ENCODE measurements around the gene RAB29. TPM values are rescaled to one million over a fixed set of nuclear protein-coding genes. Genes with fewer than 3 reads are reported as not detected.

RAB29 gene
- total and polyA plus RNA-seq, 2 donors (not counting 3 experiments of a cell fraction or from before 2014, with no cell fraction given), result 18.1 to 18.8 TPM

DNA sequence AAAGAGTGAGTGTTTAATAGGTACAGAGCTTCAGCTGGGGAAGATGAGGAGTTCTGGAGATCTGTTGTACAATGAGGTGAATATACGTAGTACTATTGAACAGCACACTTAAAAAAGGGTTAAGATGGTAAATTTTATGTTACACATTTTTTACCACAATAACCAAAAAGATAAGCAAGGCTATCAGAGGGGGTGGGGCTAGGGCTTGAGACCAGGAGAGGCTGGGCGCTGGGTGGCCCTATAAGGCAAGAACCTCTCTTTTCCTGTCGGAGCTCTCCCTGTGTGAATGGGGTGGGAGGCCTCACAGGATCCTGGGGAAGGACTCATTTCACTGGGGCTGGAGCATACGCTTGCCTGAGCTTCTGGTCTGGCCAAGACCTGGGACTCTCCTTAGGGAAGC is 28.7 kb upstream of the RAB29 start:
- Histone ChIP-seq H4K20me1 (replicated peaks; ENCODE audit: control insufficient read depth, extremely low read depth, insufficient read depth, low read length) (no peaks in the 10 kb centered on the region), H3K9ac (replicated peaks; ENCODE audit: extremely low read depth, insufficient read depth, low read length) (no peak overlapping the region), H3K27me3 (ENCODE audit: control insufficient read depth in 2 of 2, insufficient read depth in 2 of 2, low read length in 2 of 2) (no peaks in the 10 kb centered on the region), H2AFZ (ENCODE audit: low read depth, low read length) (no peak overlapping the region), H3K27ac (ENCODE audit: insufficient read depth, low read depth, low read length) (no peak overlapping the region), H3K36me3 (ENCODE audit: control insufficient read depth in 2 of 2, extremely low read depth in 1 of 2, insufficient read depth in 2 of 2, low read length in 2 of 2) (peaks cover 0 to 16% of the 10 kb centered on the region in 2 experiments), H3K4me1 (ENCODE audit: control insufficient read depth, extremely low read depth, insufficient read depth, low read length) (no peaks in the 10 kb centered on the region), H3K9me1 (replicated peaks; ENCODE audit: control insufficient read depth, extremely low read depth, insufficient read depth, low read length) (no peaks in the 10 kb centered on the region), H3K79me2 (ENCODE audit: control insufficient read depth, insufficient read depth, low read length) (no peaks in the 10 kb centered on the region), H3K9me3 (replicated peaks; ENCODE audit: control insufficient read depth, insufficient read depth, low read length) (no peaks in the 10 kb centered on the region), H3K4me3 (replicated peaks in 1 of 3; ENCODE audit: insufficient read depth in 1 of 3, low read depth in 1 of 3, low read length in 3 of 3) (no peak overlapping the region), H3K4me2 (ENCODE audit: insufficient read depth, low read length) (no peak overlapping the region)
- DNase-seq (ENCODE audit: low read depth, low spot score), result no peak
- POLR2A ChIA-PET, result no interaction called here
- no peak for TF ChIP-seq JUN (IDR thresholded peaks at IDR 0.05; ENCODE audit: borderline replicate concordance, insufficient read depth, insufficient read length, low read depth)
- TF ChIP-seq POLR2A (IDR thresholded peaks at IDR 0.05; ENCODE audit: low read depth, low read length), result no peak
- TF ChIP-seq FOS (IDR thresholded peaks at IDR 0.05; ENCODE audit: borderline replicate concordance, insufficient read depth, low read length), result no peak
- TF ChIP-seq EZH2 (IDR thresholded peaks at IDR 0.05; ENCODE audit: borderline replicate concordance, low read depth, low read length, severe bottlenecking), result no peak
- TF ChIP-seq, protein P1, sequence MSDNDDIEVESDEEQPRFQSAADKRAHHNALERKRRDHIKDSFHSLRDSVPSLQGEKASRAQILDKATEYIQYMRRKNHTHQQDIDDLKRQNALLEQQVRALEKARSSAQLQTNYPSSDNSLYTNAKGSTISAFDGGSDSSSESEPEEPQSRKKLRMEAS (IDR thresholded peaks at IDR 0.05; ENCODE audit: insufficient read depth, insufficient read length), result no peak
- no peak for TF ChIP-seq GATA2 (IDR thresholded peaks at IDR 0.05; ENCODE audit: insufficient read depth, insufficient read length, low read depth, low read length)
- no peak for TF ChIP-seq MYC (IDR thresholded peaks at IDR 0.05; ENCODE audit: low read depth, low read length)
- TF ChIP-seq, protein P2, sequence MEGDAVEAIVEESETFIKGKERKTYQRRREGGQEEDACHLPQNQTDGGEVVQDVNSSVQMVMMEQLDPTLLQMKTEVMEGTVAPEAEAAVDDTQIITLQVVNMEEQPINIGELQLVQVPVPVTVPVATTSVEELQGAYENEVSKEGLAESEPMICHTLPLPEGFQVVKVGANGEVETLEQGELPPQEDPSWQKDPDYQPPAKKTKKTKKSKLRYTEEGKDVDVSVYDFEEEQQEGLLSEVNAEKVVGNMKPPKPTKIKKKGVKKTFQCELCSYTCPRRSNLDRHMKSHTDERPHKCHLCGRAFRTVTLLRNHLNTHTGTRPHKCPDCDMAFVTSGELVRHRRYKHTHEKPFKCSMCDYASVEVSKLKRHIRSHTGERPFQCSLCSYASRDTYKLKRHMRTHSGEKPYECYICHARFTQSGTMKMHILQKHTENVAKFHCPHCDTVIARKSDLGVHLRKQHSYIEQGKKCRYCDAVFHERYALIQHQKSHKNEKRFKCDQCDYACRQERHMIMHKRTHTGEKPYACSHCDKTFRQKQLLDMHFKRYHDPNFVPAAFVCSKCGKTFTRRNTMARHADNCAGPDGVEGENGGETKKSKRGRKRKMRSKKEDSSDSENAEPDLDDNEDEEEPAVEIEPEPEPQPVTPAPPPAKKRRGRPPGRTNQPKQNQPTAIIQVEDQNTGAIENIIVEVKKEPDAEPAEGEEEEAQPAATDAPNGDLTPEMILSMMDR (IDR thresholded peaks at IDR 0.05; ENCODE audit: extremely low read depth in 1 of 2, insufficient read depth in 1 of 2, low read depth in 1 of 2, low read length in 2 of 2), result no peak
- no peak for TF ChIP-seq POLR2AphosphoS5 (IDR thresholded peaks at IDR 0.05; ENCODE audit: insufficient read depth, low read depth, low read length)
- CTCF ChIA-PET, result interaction anchor here (0.9 to 3.1 kb wide), 4 partner anchors 8 to 174 kb away, joined by 3 to 16 read pairs (median 10); no protein-coding TSS in a partner anchor
- intact Hi-C loops (cut with micrococcal nuclease) (no loop called here), dilution Hi-C loops (cut with MboI; ENCODE audit: extremely low pct_ligation_motif_present, low sequenced_read_pairs) (no loop called here)
- no TSS peak for BruUV-seq (replicated peaks)
- no peak for FAIRE-seq

Measured in endothelial cell of umbilical vein (primary cell).